ENCODE measurements around the gene FAM162A. TPM values are rescaled to one million over a fixed set of nuclear protein-coding genes. Genes with fewer than 3 reads are reported as not detected.
A peak's percentile ranks its signal among the peaks of the same experiment; 100 is the strongest.

FAM162A gene
- total RNA-seq, 2 experiments from 2014 or later: 111 to 112 TPM

GRCh38 chr3:122409446-122409845, 25.5 kb downstream of the FAM162A start:
- Mint-ChIP-seq H3K27ac (peak overlapping the region; percentile 50), H3K4me3 (no peak overlapping the region), H3K9me3 (no peaks in the 10 kb centered on the region), H3K4me1 (ENCODE audit: low read depth) (peaks cover 54% of the 10 kb centered on the region), H3K27me3 (ENCODE audit: low read depth) (no peaks in the 10 kb centered on the region), H3K36me3 (ENCODE audit: low read depth) (peaks cover 22% of the 10 kb centered on the region)
- intact Hi-C loops (cut with micrococcal nuclease): no loop called here
- CTCF ChIA-PET: interaction anchor here (2.1 kb wide), 1 partner anchor 18 kb away, joined by 8 read pairs; no protein-coding TSS in a partner anchor
- no peak for DNase-seq

- no peak for DNase-seq
- CTCF ChIA-PET: interaction anchor here (1.5 kb wide), 1 partner anchor 17 kb away, joined by 5 read pairs; no protein-coding TSS in a partner anchor
- Mint-ChIP-seq H3K4me3 (no peak overlapping the region), H3K27me3 (ENCODE audit: low read depth) (no peaks in the 10 kb centered on the region), H3K4me1 (ENCODE audit: low read depth) (peaks cover 60% of the 10 kb centered on the region), H3K9me3 (no peaks in the 10 kb centered on the region), H3K36me3 (ENCODE audit: low read depth) (peaks cover 28% of the 10 kb centered on the region), H3K27ac (peak overlapping the region; percentile 31)
- intact Hi-C loops (cut with micrococcal nuclease): no loop called here
Measured at GRCh38 chr3:122410111-122410510, 26.1 kb downstream of the FAM162A start.

GRCh38 chr3:122410639-122411038, 26.7 kb downstream of the FAM162A start:
- Mint-ChIP-seq H3K9me3 (no peaks in the 10 kb centered on the region), H3K27ac (peak overlapping the region; percentile 74), H3K36me3 (ENCODE audit: low read depth) (peaks cover 28% of the 10 kb centered on the region), H3K4me3 (no peak overlapping the region), H3K4me1 (ENCODE audit: low read depth) (peaks cover 60% of the 10 kb centered on the region), H3K27me3 (ENCODE audit: low read depth) (no peaks in the 10 kb centered on the region)
- intact Hi-C loops (cut with micrococcal nuclease): no loop called here
- DNase-seq: peak; percentile 21
- CTCF ChIA-PET: interaction anchor here (1.5 kb wide), 1 partner anchor 17 kb away, joined by 5 read pairs; no protein-coding TSS in a partner anchor

GRCh38 chr3:122414391-122414790, 30.4 kb downstream of the FAM162A start:
- peak overlapping the region; percentile 98 for H3K27ac Mint-ChIP-seq
- CTCF ChIA-PET: interaction anchor here (1.0 to 1.7 kb wide), 2 partner anchors 21 to 30 kb away, joined by 4 to 10 read pairs; partner anchors contain the start of gene FAM162A
- peak overlapping the region; percentile 95 for H3K4me3 Mint-ChIP-seq
- peaks cover 21% of the 10 kb centered on the region for H3K36me3 Mint-ChIP-seq (ENCODE audit: low read depth)
- peaks cover 60% of the 10 kb centered on the region for H3K4me1 Mint-ChIP-seq (ENCODE audit: low read depth)
- no peak for DNase-seq
- intact Hi-C loops (cut with micrococcal nuclease): no loop called here
- H3K9me3 Mint-ChIP-seq: no peaks in the 10 kb centered on the region
- H3K27me3 Mint-ChIP-seq (ENCODE audit: low read depth): no peaks in the 10 kb centered on the region

GRCh38 chr3:122415104-122415744, 31.2 kb downstream of the FAM162A start:
- H3K36me3 Mint-ChIP-seq (ENCODE audit: low read depth): peaks cover 17% of the 10 kb centered on the region
- peak overlapping the region; percentile 98 for H3K27ac Mint-ChIP-seq
- no peaks in the 10 kb centered on the region for H3K9me3 Mint-ChIP-seq
- H3K4me1 Mint-ChIP-seq (ENCODE audit: low read depth): peaks cover 56% of the 10 kb centered on the region
- CTCF ChIA-PET: interaction anchor here (0.6 to 1.7 kb wide), 6 partner anchors 9 to 144 kb away, joined by 3 to 10 read pairs (median 4); partner anchors contain the start of gene FAM162A
- peak overlapping the region; percentile 95 for H3K4me3 Mint-ChIP-seq
- DNase-seq: peak; percentile 62
- intact Hi-C loops (cut with micrococcal nuclease): loop anchor here (5.0 kb wide), 2 partner anchors 268 to 787 kb away; partner anchors contain the start of gene SEC22A
- H3K27me3 Mint-ChIP-seq (ENCODE audit: low read depth): no peaks in the 10 kb centered on the region

- intact Hi-C loops (cut with micrococcal nuclease): loop anchor here (1.0 to 5.0 kb wide), 14 partner anchors 12 to 1169 kb away; partner anchors contain the start of genes DTX3L, FAM162A, GOLGB1 and HACD2
- Mint-ChIP-seq H3K9me3 (no peaks in the 10 kb centered on the region), H3K4me3 (peak within 1 kb of the TSS; percentile 95), H3K27ac (peak within 1 kb of the TSS; percentile 98), H3K27me3 (ENCODE audit: low read depth) (no peaks in the 10 kb centered on the region), H3K4me1 (ENCODE audit: low read depth) (peaks cover 50% of the 10 kb centered on the region), H3K36me3 (ENCODE audit: low read depth) (peaks cover 19% of the 10 kb centered on the region)
- CTCF ChIA-PET: interaction anchor here (0.6 to 1.7 kb wide), 7 partner anchors 9 to 264 kb away, joined by 3 to 10 read pairs (median 4); partner anchors contain the start of genes FAM162A and PARP14
- peak; percentile 99 for DNase-seq
Measured at GRCh38 chr3:122415762-122416654, 32.0 kb downstream of the FAM162A start, which contains the start of gene WDR5B. WDR5B (minus strand) TSS chr3:122416062; CDS start chr3:122415528, 534 bp downstream.

GRCh38 chr3:122416966-122417365, 33.0 kb downstream of the FAM162A start:
- CTCF ChIA-PET: interaction anchor here (1.1 kb wide), 1 partner anchor 263 kb away, joined by 6 read pairs; the partner anchor contains the start of gene PARP14
- intact Hi-C loops (cut with micrococcal nuclease): loop anchor here (1.0 to 5.0 kb wide), 14 partner anchors 11 to 1168 kb away; partner anchors contain the start of genes DTX3L, FAM162A, GOLGB1 and HACD2
- no peak for DNase-seq
- no peaks in the 10 kb centered on the region for H3K9me3 Mint-ChIP-seq
- no peaks in the 10 kb centered on the region for H3K27me3 Mint-ChIP-seq (ENCODE audit: low read depth)
- peak overlapping the region; percentile 95 for H3K4me3 Mint-ChIP-seq
- H3K36me3 Mint-ChIP-seq (ENCODE audit: low read depth): peaks cover 23% of the 10 kb centered on the region
- peaks cover 48% of the 10 kb centered on the region for H3K4me1 Mint-ChIP-seq (ENCODE audit: low read depth)
- peak overlapping the region; percentile 98 for H3K27ac Mint-ChIP-seq

GRCh38 chr3:122421101-122421500, 37.1 kb downstream of the FAM162A start:
- no peak for DNase-seq
- Mint-ChIP-seq H3K9me3 (no peaks in the 10 kb centered on the region), H3K36me3 (ENCODE audit: low read depth) (peaks cover 27% of the 10 kb centered on the region), H3K27me3 (ENCODE audit: low read depth) (no peaks in the 10 kb centered on the region), H3K27ac (no peak overlapping the region), H3K4me3 (no peak overlapping the region), H3K4me1 (ENCODE audit: low read depth) (peaks cover 16% of the 10 kb centered on the region)
- intact Hi-C loops (cut with micrococcal nuclease): no loop called here
- CTCF ChIA-PET: interaction anchor here (0.6 kb wide), 1 partner anchor 274 kb away, joined by 4 read pairs; no protein-coding TSS in a partner anchor

- Mint-ChIP-seq H3K4me1 (ENCODE audit: low read depth) (peaks cover 10% of the 10 kb centered on the region), H3K36me3 (ENCODE audit: low read depth) (peaks cover 34% of the 10 kb centered on the region), H3K9me3 (no peaks in the 10 kb centered on the region), H3K4me3 (no peak overlapping the region), H3K27ac (no peak overlapping the region), H3K27me3 (ENCODE audit: low read depth) (no peaks in the 10 kb centered on the region)
- DNase-seq: no peak
- intact Hi-C loops (cut with micrococcal nuclease): no loop called here
- CTCF ChIA-PET: no interaction called here
Measured at GRCh38 chr3:122421836-122422235, 37.9 kb downstream of the FAM162A start.

GRCh38 chr3:122427857-122428471, 44.0 kb downstream of the FAM162A start:
- peaks cover 9% of the 10 kb centered on the region for H3K9me3 Mint-ChIP-seq
- intact Hi-C loops (cut with micrococcal nuclease): loop anchor here (1.0 kb wide), 4 partner anchors 12 to 182 kb away; partner anchors contain the start of gene WDR5B
- H3K4me1 Mint-ChIP-seq (ENCODE audit: low read depth): peaks cover 20% of the 10 kb centered on the region
- peaks cover 59% of the 10 kb centered on the region for H3K36me3 Mint-ChIP-seq (ENCODE audit: low read depth)
- no peaks in the 10 kb centered on the region for H3K27me3 Mint-ChIP-seq (ENCODE audit: low read depth)
- peak overlapping the region; percentile 63 for H3K27ac Mint-ChIP-seq
- CTCF ChIA-PET: interaction anchor here (1.0 kb wide), 1 partner anchor 251 kb away, joined by 3 read pairs; no protein-coding TSS in a partner anchor
- no peak for DNase-seq
- H3K4me3 Mint-ChIP-seq: no peak overlapping the region

GRCh38 chr3:122430371-122430770, 46.4 kb downstream of the FAM162A start:
- Mint-ChIP-seq H3K9me3 (peaks cover 9% of the 10 kb centered on the region), H3K4me3 (no peak overlapping the region), H3K4me1 (ENCODE audit: low read depth) (peaks cover 19% of the 10 kb centered on the region), H3K27ac (no peak overlapping the region), H3K27me3 (ENCODE audit: low read depth) (no peaks in the 10 kb centered on the region), H3K36me3 (ENCODE audit: low read depth) (peaks cover 65% of the 10 kb centered on the region)
- intact Hi-C loops (cut with micrococcal nuclease): no loop called here
- DNase-seq: no peak
- CTCF ChIA-PET: no interaction called here

Data from activated naive CD4-positive, alpha-beta T cell treated with anti-CD3 and anti-CD28 coated beads for 36 hours (primary cell).